Gastrocnemius medialis (tissue), 4 donors: ENCODE data around the gene CD96.

Experiments
- CTCF ChIP-seq, 5 experiments: fragments of 450-650 bp in 3 of 5; fragments of 200-600 bp in 2 of 5; sonication (generic) in 2 of 5; IDR thresholded peaks in 4 of 5; conservative IDR thresholded peaks in 1 of 5; 1 replicate in 4 of 5; 2 replicates in 1 of 5; pipeline ENCODE4 v1.5.1; 2016 to 2019; ENCODE audit warnings: antibody characterized with exemption in 5 of 5, mild to moderate bottlenecking in 3 of 5, moderate library complexity in 3 of 5
- POLR2A ChIP-seq, 2 donors: fragments of 450-650 bp; IDR thresholded peaks; one replicate each; pipeline ENCODE4 v1.6.1; 2017; ENCODE audit warnings: antibody characterized with exemption in 2 of 2, mild to moderate bottlenecking in 2 of 2, moderate library complexity in 2 of 2

GRCh38 chr3:111496894-111497559 is 45.0 kb upstream of the CD96 start:
- TF ChIP-seq CTCF (IDR thresholded peaks at IDR 0.05 in 4 of 5, conservative IDR thresholded peaks at IDR 0.05 in 1 of 5) (no peak), POLR2A (IDR thresholded peaks at IDR 0.05) (no peak)
